DND-41 (cell line): ENCODE data around the gene DQX1.
A peak's percentile ranks its signal among the peaks of the same experiment; 100 is the strongest.

Source experiments
- ATAC-seq: fragments of 200-7000 bp; cut with Tn5 transposase; 3 replicates; pipeline ENCODE4 v1.9.1; 2021; ENCODE audit warnings: low read depth; ENCODE audit not compliant: insufficient read depth
- DNase-seq: peaks from one replicate; pipeline ENCODE4 v3.0.0-alpha.2; 2020
- H2AFZ ChIP-seq: 2 replicates; pipeline ENCODE4 v1.6.0; 2012; ENCODE audit warnings: low read depth, low read length
- H3K27ac ChIP-seq: 2 replicates; pipeline ENCODE4 v1.5.1; 2012; ENCODE audit warnings: low read length, inconsistent platforms
- H3K27me3 ChIP-seq: fragments of 200-600 bp; sonication (generic); 2 replicates; pipeline ENCODE4 v1.6.0; 2012; ENCODE audit warnings: low read length, mild to moderate bottlenecking, inconsistent platforms; ENCODE audit not compliant: insufficient read depth, poor library complexity
- H3K36me3 ChIP-seq: 2 replicates; pipeline ENCODE4 v1.5.1; 2012; ENCODE audit warnings: low read length, inconsistent platforms; ENCODE audit not compliant: insufficient read depth
- H3K4me1 ChIP-seq: 2 replicates; pipeline ENCODE4 v1.5.1; 2012; ENCODE audit warnings: mild to moderate bottlenecking, low read length; ENCODE audit not compliant: insufficient read depth
- H3K4me2 ChIP-seq: 2 replicates; pipeline ENCODE4 v1.6.0; 2012; ENCODE audit warnings: mild to moderate bottlenecking, moderate library complexity, low read length, inconsistent platforms; ENCODE audit not compliant: insufficient read depth
- H3K4me3 ChIP-seq, 2 experiments: fragments of 200-600 bp in 1 of 2; shearing (Covaris generic) in 1 of 2; 2 replicates each; pipeline ENCODE4 v1.5.1; 2012 to 2016; ENCODE audit warnings: inconsistent platforms in 2 of 2, low read length in 2 of 2, mild to moderate bottlenecking in 2 of 2, low read depth in 1 of 2, moderate library complexity in 1 of 2
- H3K79me2 ChIP-seq: 2 replicates; pipeline ENCODE4 v1.6.0; 2012; ENCODE audit warnings: low read length, inconsistent platforms; ENCODE audit not compliant: insufficient read depth
- H3K9ac ChIP-seq: 2 replicates; pipeline ENCODE4 v1.6.0; 2012; ENCODE audit warnings: low read depth, mild to moderate bottlenecking, inconsistent platforms, low read length, moderate library complexity
- H3K9me3 ChIP-seq: 2 replicates; pipeline ENCODE4 v1.5.1; 2012; ENCODE audit warnings: low read length, moderate library complexity, mild to moderate bottlenecking, inconsistent platforms; ENCODE audit not compliant: insufficient read depth, severe bottlenecking
- H4K20me1 ChIP-seq: 2 replicates; pipeline ENCODE4 v1.6.0; 2012; ENCODE audit warnings: low read length; ENCODE audit not compliant: insufficient read depth
- EZH2 ChIP-seq: IDR thresholded peaks from 3 replicates; pipeline ENCODE4 v1.6.1; 2012; ENCODE audit warnings: borderline replicate concordance, low read depth, mild to moderate bottlenecking, moderate library complexity, low read length, inconsistent platforms; ENCODE audit not compliant: severe bottlenecking
- TF ChIP-seq, protein P1 (sequence below): IDR thresholded peaks from 2 replicates; pipeline ENCODE4 v1.5.1; 2012; ENCODE audit warnings: borderline replicate concordance, low read length, moderate library complexity, mild to moderate bottlenecking; ENCODE audit not compliant: poor library complexity, severe bottlenecking; ENCODE audit errors: extremely low read depth

The DQX1 gene

DNA sequence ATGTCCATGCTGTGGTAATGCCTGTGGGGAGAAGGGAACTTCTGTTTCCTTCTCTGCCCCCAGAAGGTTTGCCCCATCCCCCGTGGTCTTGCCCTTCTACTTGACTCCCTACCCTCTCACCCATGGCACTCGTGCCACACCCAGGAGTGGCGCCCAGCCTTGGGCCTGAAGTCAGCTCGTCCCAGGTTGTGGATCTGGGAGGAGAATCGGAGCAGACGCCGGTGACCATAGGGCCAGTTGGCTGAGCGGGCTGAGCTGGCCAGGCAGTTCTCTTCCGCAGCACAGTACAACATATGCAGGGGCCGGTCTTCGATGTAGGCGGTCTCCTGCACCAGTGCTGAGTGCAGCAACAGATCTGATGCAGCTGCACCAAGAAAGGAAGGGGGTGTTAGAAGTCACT lies 8.4 kb upstream of the DQX1 start:
- DNase-seq, result no peak

DNA sequence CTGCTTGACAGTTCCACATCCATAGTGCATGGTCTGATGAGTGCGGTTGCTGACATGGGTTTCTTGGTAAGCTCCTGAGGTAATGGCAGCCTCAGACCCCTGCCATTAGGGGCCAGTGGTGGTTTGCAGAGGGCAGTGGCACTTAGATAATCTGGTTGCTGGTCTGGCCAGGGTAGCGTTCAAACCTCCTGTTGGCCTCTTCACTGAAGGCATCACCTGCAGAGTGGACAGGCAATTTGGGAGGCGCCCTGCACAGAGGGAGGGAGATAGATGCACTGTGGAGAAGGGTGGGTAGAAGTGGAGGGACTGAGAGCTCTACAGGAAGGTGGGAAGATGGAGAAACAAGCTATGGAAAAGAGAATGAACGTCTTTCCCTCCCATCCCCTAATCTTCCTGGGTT lies 7.4 kb upstream of the DQX1 start:
- Histone ChIP-seq H4K20me1 (peaks cover 3% of the 10 kb centered on the region; the same call in 1 of the 2 replicates), H3K4me3 (no peak overlapping the region)

More for the DNA sequence above, 8.4 kb upstream of the DQX1 start:
- Histone ChIP-seq H3K9ac (no peak overlapping the region), H3K4me3 (no peak overlapping the region), H3K4me1 (peaks cover 18% of the 10 kb centered on the region), H3K27ac (no peak overlapping the region), H3K36me3 (peaks cover 31% of the 10 kb centered on the region), H3K9me3 (no peaks in the 10 kb centered on the region), H4K20me1 (no peaks in the 10 kb centered on the region), H3K4me2 (no peak overlapping the region), H2AFZ (no peak overlapping the region), H3K79me2 (peaks cover 19% of the 10 kb centered on the region), H3K27me3 (peaks cover 5% of the 10 kb centered on the region)
- ATAC-seq, result no peak
- TF ChIP-seq, protein P1, sequence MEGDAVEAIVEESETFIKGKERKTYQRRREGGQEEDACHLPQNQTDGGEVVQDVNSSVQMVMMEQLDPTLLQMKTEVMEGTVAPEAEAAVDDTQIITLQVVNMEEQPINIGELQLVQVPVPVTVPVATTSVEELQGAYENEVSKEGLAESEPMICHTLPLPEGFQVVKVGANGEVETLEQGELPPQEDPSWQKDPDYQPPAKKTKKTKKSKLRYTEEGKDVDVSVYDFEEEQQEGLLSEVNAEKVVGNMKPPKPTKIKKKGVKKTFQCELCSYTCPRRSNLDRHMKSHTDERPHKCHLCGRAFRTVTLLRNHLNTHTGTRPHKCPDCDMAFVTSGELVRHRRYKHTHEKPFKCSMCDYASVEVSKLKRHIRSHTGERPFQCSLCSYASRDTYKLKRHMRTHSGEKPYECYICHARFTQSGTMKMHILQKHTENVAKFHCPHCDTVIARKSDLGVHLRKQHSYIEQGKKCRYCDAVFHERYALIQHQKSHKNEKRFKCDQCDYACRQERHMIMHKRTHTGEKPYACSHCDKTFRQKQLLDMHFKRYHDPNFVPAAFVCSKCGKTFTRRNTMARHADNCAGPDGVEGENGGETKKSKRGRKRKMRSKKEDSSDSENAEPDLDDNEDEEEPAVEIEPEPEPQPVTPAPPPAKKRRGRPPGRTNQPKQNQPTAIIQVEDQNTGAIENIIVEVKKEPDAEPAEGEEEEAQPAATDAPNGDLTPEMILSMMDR, result no peak
- no peak for TF ChIP-seq EZH2

DNA sequence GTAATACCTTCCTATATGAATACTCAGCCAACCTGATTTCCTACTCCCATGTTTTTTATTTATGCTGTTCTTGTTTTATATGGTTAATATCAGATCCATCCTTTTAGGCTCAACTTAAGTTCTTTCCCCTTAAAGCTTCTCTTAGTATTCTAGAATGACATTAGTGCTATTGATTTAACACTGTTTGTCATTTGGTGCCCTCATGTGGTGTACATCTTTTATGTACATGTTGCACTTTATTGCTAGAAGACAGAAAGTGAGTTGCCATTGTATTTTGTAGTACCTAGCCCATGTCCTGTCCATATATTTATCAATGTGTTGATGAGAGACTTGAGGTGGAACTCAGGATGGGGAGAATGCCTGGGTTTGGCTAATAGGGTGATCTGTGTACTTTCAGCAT lies 6.2 kb upstream of the DQX1 start:
- H3K4me3 ChIP-seq, result no peak overlapping the region
- H3K9me3 ChIP-seq, result no peaks in the 10 kb centered on the region
- H3K79me2 ChIP-seq, result peaks cover 38% of the 10 kb centered on the region
- no peak overlapping the region for H3K4me2 ChIP-seq
- H3K4me1 ChIP-seq, result peaks cover 35% of the 10 kb centered on the region
- H4K20me1 ChIP-seq, result peaks cover 12% of the 10 kb centered on the region; the same call in 1 of the 2 replicates
- H3K27ac ChIP-seq, result no peak overlapping the region
- no peak overlapping the region for H2AFZ ChIP-seq
- TF ChIP-seq, protein P1, result peak; percentile 53
- no peak for TF ChIP-seq EZH2
- no peaks in the 10 kb centered on the region for H3K27me3 ChIP-seq
- ATAC-seq (no peak), DNase-seq (no peak)
- H3K36me3 ChIP-seq, result peaks cover 51% of the 10 kb centered on the region
- no peak overlapping the region for H3K9ac ChIP-seq

More for the DNA sequence above, 7.4 kb upstream of the DQX1 start:
- H3K9ac ChIP-seq, result no peak overlapping the region
- DNase-seq (no peak), ATAC-seq (no peak)
- H3K79me2 ChIP-seq, result peaks cover 29% of the 10 kb centered on the region
- peaks cover 5% of the 10 kb centered on the region for H3K27me3 ChIP-seq
- H2AFZ ChIP-seq, result no peak overlapping the region
- TF ChIP-seq, protein P1, result no peak
- no peak for TF ChIP-seq EZH2
- H3K4me1 ChIP-seq, result peaks cover 22% of the 10 kb centered on the region
- H3K36me3 ChIP-seq, result peaks cover 39% of the 10 kb centered on the region
- no peaks in the 10 kb centered on the region for H3K9me3 ChIP-seq
- H3K4me2 ChIP-seq, result no peak overlapping the region
- H3K27ac ChIP-seq, result no peak overlapping the region

DNA sequence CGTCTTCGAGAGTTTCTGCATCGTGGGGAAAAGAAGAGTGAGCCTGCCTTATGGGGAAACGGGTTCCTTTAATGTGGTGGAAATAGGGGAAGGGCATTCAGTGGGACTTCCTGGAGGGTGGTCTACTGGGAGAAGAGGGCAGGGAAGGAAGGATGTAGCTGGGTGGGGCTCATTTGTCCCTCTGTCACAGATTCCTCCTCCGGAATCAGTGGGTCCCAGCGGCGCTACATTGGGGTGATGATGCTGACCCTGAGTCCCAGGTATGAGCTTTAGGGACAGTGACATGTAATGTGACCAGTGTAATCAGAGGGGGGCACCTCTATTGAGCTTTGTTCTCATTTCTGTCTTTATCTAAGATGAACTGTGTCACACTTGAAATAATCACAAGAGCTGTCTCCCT lies 5.6 kb upstream of the DQX1 start:
- H2AFZ ChIP-seq, result no peak overlapping the region
- DNase-seq (no peak), ATAC-seq (no peak)
- peaks cover 15% of the 10 kb centered on the region; the same call in 1 of the 2 replicates for H4K20me1 ChIP-seq
- H3K9me3 ChIP-seq, result no peaks in the 10 kb centered on the region
- peaks cover 38% of the 10 kb centered on the region for H3K79me2 ChIP-seq
- no peak overlapping the region for H3K9ac ChIP-seq
- H3K4me1 ChIP-seq, result peaks cover 38% of the 10 kb centered on the region
- H3K4me2 ChIP-seq, result peak overlapping the region; percentile 87; the same call in 1 of the 2 replicates
- TF ChIP-seq, protein P1, result no peak
- peaks cover 57% of the 10 kb centered on the region for H3K36me3 ChIP-seq
- H3K27me3 ChIP-seq, result no peaks in the 10 kb centered on the region
- H3K27ac ChIP-seq, result no peak overlapping the region
- peak overlapping the region in 1 of 2 experiments; percentile 67; a peak in 1 of 4 replicates for H3K4me3 ChIP-seq
